Left lung (tissue), 10 donors: Measurements from ENCODE around the gene HERC4. TPM values are rescaled to one million over a fixed set of nuclear protein-coding genes. Genes with fewer than 3 reads are reported as not detected.
A peak's percentile ranks its signal among the peaks of the same experiment; 100 is the strongest.

Experiments
- ATAC-seq: fragments of 200-7000 bp; cut with Tn5 transposase; one replicate; pipeline ENCODE4 v1.9.1; 2020; ENCODE audit warnings: moderate library complexity
- DNase-seq, 4 donors: peaks; one replicate each; pipeline ENCODE4 v3.0.0-alpha.2; 2013 to 2020
- H3K27ac ChIP-seq, 2 donors: fragments of 200-600 bp; sonication (generic) in 1 of 2; one replicate each; pipeline versions ENCODE4 v1.5.0 to v1.8.0; 2020 to 2021
- H3K27me3 ChIP-seq, 2 donors: fragments of 200-600 bp; sonication (generic) in 1 of 2; one replicate each; pipeline versions ENCODE4 v1.5.0 to v1.8.0; 2020 to 2021
- H3K36me3 ChIP-seq, 2 donors: fragments of 200-600 bp; sonication (generic) in 1 of 2; one replicate each; pipeline versions ENCODE4 v1.5.0 to v1.8.0; 2020 to 2021
- H3K4me1 ChIP-seq, 2 donors: fragments of 200-600 bp; one replicate each; pipeline ENCODE4 v1.8.0; 2021
- H3K4me3 ChIP-seq, 2 donors: fragments of 200-600 bp; sonication (generic) in 1 of 2; one replicate each; pipeline versions ENCODE4 v1.5.0 to v1.8.0; 2020 to 2021; ENCODE audit warnings: mild to moderate bottlenecking in 1 of 2
- H3K9me3 ChIP-seq, 2 donors: fragments of 200-600 bp; sonication (generic) in 1 of 2; one replicate each; pipeline versions ENCODE4 v1.5.0 to v1.8.0; 2020 to 2021
- CTCF ChIP-seq, 2 donors: fragments of 200-600 bp; sonication (generic) in 1 of 2; IDR thresholded peaks; one replicate each; pipeline versions ENCODE4 v1.5.0 to v1.8.0; 2021; ENCODE audit warnings: antibody characterized with exemption in 2 of 2
- intact Hi-C, 2 donors: fragments of 100-400 bp; cut with DNase I; formaldehyde crosslinking; loops; one replicate each; pipeline versions ENCODE4 v1.11.2 to v1.14.2; 2022
- polyA plus RNA-seq, 6 donors: library from polyadenylated mRNA; unstranded; fragments of 120-200 nt; gene quantifications; one replicate each; pipeline ENCODE4 v1.2.1, GENCODE V29; 2013; ENCODE audit not compliant: insufficient read length in 6 of 6
- total RNA-seq, 2 donors: library from RNA; stranded (reverse); fragmentation: NEBNext Ultra II Directional; extraction: Animal tissue kit (Norgen Biotek cat#: 25700); gene quantifications; one replicate each; pipeline ENCODE4 v1.2.1, GENCODE V29; 2021
- donor health status: DM: no; HTN: yes; CAD: no.
- donor health status: DM: no; HTN: no; CAD: no.

HERC4 gene
- total and polyA plus RNA-seq, 8 donors = 51.5 to 65.7 (median 61.1) TPM

- DNase-seq (no peak), ATAC-seq (no peak)
- Histone ChIP-seq H3K36me3 (peaks cover 0 to 78% of the 10 kb centered on the region in 2 donors), H3K27ac (no peak overlapping the region), H3K4me1 (no peaks in the 10 kb centered on the region), H3K9me3 (no peaks in the 10 kb centered on the region), H3K27me3 (no peaks in the 10 kb centered on the region), H3K4me3 (no peak overlapping the region)
- TF ChIP-seq CTCF (IDR thresholded peaks at IDR 0.05) = no peak
- intact Hi-C loops = no loop called here
These were observed 171.5 kb downstream of the HERC4 start for GRCh38 chr10:67903581-67903980.

GRCh38 chr10:67893637-67894036 is 181.4 kb downstream of the HERC4 start:
- Histone ChIP-seq H3K9me3 (no peaks in the 10 kb centered on the region), H3K4me1 (no peaks in the 10 kb centered on the region), H3K27ac (no peak overlapping the region), H3K27me3 (no peaks in the 10 kb centered on the region), H3K36me3 (peaks cover 0 to 99% of the 10 kb centered on the region in 2 donors), H3K4me3 (no peak overlapping the region)
- no peak for TF ChIP-seq CTCF (IDR thresholded peaks at IDR 0.05)
- intact Hi-C loops = no loop called here
- DNase-seq (no peak), ATAC-seq (no peak)

- H3K36me3 ChIP-seq = peaks cover 0 to 34% of the 10 kb centered on the region in 2 donors
- peak overlapping the region; percentile 96 to 98 for H3K27ac ChIP-seq
- H3K4me1 ChIP-seq = peaks cover 11 to 21% of the 10 kb centered on the region in 2 donors
- TF ChIP-seq CTCF (IDR thresholded peaks at IDR 0.05) = no peak
- intact Hi-C loops = no loop called here
- no peaks in the 10 kb centered on the region for H3K9me3 ChIP-seq
- H3K4me3 ChIP-seq = peak overlapping the region; percentile 52 to 77
- peak; percentile 68 to 97 (median 83) for DNase-seq
- peak; percentile 84 for ATAC-seq
- no peaks in the 10 kb centered on the region for H3K27me3 ChIP-seq
These were observed 190.0 kb downstream of the HERC4 start for GRCh38 chr10:67884842-67885670.

GRCh38 chr10:67884313-67884841 is 190.7 kb downstream of the HERC4 start, which contains the start of gene SIRT1:
Gene SIRT1 (plus strand): TSS chr10:67884656. CDS start chr10:67884722, 66 bp downstream.
- ATAC-seq (peak; percentile 93), DNase-seq (peak; percentile 93 to 99 (median 98))
- peak within 1 kb of the TSS; percentile 52 to 77 for H3K4me3 ChIP-seq
- intact Hi-C loops = no loop called here
- H3K36me3 ChIP-seq = peaks cover 0 to 27% of the 10 kb centered on the region in 2 donors
- peak within 1 kb of the TSS; percentile 96 to 98 for H3K27ac ChIP-seq
- peaks cover 11 to 21% of the 10 kb centered on the region in 2 donors for H3K4me1 ChIP-seq
- no peak for TF ChIP-seq CTCF (IDR thresholded peaks at IDR 0.05)
- H3K9me3 ChIP-seq = no peaks in the 10 kb centered on the region
- H3K27me3 ChIP-seq = no peaks in the 10 kb centered on the region

- Histone ChIP-seq H3K4me3 (peak overlapping the region; percentile 52 to 77), H3K27me3 (no peaks in the 10 kb centered on the region), H3K9me3 (no peaks in the 10 kb centered on the region), H3K4me1 (peaks cover 11 to 21% of the 10 kb centered on the region in 2 donors), H3K27ac (peak overlapping the region; percentile 96 to 98), H3K36me3 (peaks cover 0 to 22% of the 10 kb centered on the region in 2 donors)
- TF ChIP-seq CTCF (IDR thresholded peaks at IDR 0.05) = no peak
- DNase-seq (no peak), ATAC-seq (peak; percentile 42)
- intact Hi-C loops = no loop called here
These were observed 191.3 kb downstream of the HERC4 start for GRCh38 chr10:67883710-67884312.
